Raji (cell line): ENCODE data around the gene CTNND2.

Source experiments
- POLR2A ChIP-seq: IDR thresholded peaks from 2 replicates; pipeline ENCODE4 v1.6.1; 2011; ENCODE audit warnings: low read depth, low read length, control low read depth; ENCODE audit not compliant: insufficient read depth

CTNND2 gene

DNA sequence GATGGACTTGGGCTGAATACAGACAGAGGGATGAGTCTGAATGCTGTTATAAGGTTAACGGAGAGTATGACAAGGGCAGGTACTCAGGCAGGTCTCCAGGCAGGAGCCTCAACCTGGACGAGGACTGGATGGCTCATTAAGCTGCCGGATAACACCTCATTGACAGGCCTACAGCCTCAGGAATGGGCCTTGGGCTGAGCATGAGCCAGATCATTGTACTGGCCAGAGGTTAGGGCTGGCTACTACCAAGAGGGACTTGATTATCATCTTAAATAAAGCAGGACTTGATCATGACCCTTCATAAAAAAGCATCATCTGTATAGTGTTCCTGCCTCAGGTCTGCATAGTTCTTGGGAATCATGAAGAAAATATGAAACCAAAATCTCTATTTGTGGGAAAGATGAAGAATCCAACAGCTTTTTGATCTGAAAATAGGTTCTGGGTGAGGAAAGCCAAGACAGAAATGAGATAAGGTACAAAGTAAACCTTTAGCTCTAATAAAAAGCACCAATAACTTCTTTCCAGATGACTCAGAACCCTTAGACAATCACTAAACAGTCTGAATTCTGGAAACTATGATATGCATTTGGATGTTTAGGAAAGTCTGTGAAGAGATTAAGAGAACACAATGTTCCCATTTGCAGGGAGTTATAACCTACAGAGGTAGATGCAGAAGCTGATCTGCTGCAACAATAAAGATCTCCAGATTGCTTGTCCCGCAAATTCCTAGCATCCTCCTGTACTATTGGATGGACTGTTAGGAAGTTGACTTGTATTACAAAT lies 343.1 kb downstream of the CTNND2 start:
- no peak for TF ChIP-seq POLR2A

- TF ChIP-seq POLR2A: no peak
Observed at GRCh38 chr5:11557063-11557462, 347.2 kb downstream of the CTNND2 start.

DNA sequence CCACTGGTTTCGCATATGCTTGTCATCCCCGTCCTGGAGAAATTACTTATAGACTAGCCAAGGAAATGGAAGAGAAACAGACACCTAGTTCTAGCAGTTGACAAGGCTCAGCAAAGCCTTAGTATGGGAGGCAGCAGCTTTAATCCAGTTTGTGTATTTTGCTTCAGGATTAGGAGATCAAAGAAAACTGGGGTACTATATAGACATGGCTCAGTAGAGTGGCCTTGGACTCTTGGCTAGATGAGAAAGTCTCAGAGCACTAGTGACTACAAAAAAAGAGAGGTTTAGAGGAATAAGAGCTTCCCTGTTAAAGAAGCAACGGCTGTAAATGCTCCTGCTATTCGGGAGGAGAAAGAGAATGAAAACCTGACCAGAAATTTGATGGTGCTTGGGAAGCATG lies 349.1 kb downstream of the CTNND2 start:
- TF ChIP-seq POLR2A: no peak

GRCh38 chr5:11547730-11548129 lies 356.5 kb downstream of the CTNND2 start:
- no peak for TF ChIP-seq POLR2A

DNA sequence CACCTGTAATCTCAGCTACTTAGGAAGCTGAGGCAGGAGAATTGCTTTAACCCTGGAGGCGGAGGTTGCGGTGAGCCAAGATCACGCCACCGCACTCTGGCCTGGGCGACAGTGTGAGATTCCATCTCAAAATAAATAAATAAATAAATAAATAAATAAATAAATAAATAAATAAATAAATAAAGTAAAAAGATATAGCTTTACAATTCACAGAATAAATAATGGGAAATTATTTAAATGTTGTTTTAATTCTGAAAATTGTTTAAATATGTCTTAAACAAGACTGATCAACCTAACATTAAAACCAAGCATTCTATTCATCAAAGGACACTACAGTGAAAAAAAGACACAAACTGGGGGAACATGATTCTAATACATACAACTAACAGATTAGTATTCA lies 357.1 kb downstream of the CTNND2 start:
- no peak for TF ChIP-seq POLR2A

GRCh38 chr5:11540112-11540511 lies 364.1 kb downstream of the CTNND2 start:
- no peak for TF ChIP-seq POLR2A

GRCh38 chr5:11531811-11532555 lies 372.3 kb downstream of the CTNND2 start:
- TF ChIP-seq POLR2A: no peak

- no peak for TF ChIP-seq POLR2A
Observed at GRCh38 chr5:11528720-11529119, 375.5 kb downstream of the CTNND2 start.

GRCh38 chr5:11527652-11528349 lies 376.4 kb downstream of the CTNND2 start:
- no peak for TF ChIP-seq POLR2A

GRCh38 chr5:11525020-11525419 lies 379.2 kb downstream of the CTNND2 start:
- no peak for TF ChIP-seq POLR2A

GRCh38 chr5:11524188-11524587 lies 380.1 kb downstream of the CTNND2 start:
- no peak for TF ChIP-seq POLR2A

DNA sequence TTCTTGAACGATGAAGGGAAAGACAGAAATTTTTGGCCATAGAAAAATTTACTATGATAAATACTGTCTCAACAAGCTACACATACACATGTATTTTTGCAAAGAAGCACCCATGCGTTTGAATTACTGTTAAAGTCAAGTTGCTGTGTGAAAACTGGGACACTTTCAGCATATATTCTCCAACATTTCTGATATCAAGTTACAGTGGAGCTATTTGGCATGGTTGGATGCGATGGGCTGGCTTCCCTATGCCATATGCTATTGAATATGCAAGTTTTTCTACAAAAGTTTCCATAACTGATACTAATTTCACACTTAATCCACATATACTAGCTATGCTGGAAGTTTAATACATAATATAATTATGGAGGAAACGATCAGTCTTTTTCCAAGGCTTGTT lies 381.4 kb downstream of the CTNND2 start:
- no peak for TF ChIP-seq POLR2A

GRCh38 chr5:11520241-11520930 lies 383.9 kb downstream of the CTNND2 start:
- no peak for TF ChIP-seq POLR2A

DNA sequence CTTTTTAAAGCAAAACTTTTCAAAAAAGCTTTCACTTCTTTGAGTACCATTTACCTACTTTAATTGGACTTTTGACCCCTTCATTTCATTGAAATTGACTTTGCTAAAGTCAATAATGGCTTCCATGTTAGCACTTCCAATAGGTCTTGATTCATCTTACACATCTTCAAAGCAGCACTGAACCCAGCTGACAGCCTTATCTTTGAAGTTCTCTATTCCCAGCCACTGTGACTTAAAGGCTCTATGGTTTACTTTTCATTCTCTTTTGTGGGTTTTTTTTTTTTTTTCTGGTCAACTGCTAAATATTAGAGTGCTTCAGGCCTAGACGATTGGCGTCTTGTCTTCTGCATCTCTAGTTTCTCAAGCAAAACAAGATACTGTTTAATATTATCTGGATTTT lies 385.0 kb downstream of the CTNND2 start:
- no peak for TF ChIP-seq POLR2A

DNA sequence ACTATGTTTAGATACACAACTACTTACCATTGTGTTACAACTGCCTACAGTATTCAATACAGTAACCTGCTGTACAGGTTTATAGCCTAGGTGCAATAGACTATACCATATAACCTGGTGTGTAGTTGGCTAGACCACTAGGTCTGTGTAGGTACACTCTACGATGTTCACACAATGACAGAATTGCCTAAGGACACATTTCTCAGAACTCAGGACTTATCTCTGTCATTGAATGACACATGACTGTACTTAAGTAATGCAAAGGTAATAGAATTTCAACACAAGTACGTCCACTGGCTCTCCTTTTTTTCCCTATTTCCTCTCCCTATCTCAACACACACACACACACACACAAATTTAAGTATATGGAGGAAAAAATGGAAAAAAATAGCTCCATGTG lies 385.6 kb downstream of the CTNND2 start:
- no peak for TF ChIP-seq POLR2A

DNA sequence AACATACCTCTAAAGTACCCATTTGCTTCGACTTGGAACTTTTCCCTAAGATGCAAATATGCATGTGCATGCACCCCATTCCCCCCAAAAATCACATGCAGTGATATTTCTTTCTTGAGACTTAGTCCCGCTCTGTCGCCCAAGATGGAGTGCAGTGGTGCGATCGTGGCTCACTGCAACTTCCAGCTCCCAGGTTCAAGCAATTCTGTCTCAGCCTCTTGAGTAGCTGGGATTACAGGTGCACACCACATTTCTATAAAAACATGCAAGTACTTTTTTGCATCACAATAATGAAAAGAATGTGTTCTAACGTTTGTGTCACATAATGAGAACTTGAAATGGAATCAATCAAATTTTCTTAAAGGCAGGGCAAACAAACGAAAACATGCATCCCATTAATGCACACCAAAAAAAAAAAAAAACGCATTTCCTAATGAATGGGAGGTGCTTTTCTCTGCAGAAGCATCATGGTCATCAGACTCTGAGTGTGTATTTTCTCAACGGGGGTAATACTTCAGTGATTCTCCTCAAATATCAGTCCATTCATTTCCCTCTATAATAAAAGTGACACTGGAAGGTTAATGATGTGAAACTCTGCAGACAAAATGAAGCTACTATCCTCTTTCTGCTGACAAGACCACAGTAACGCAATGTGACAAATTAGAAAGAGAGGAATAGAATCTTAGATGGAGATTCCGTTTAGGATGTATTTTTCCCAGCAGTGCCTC lies 389.4 kb downstream of the CTNND2 start:
- no peak for TF ChIP-seq POLR2A
